GM21723 (cell line): ENCODE data around the gene WWOX.
"Not testable (repeated sequence)": the region's sequence is repeated elsewhere in the genome, so short reads cannot be mapped to it uniquely, and the experiment has no call there.

Experiments
- ATAC-seq: cut with Tn5 transposase; IDR thresholded peaks from one replicate; pipeline ENCODE4 v1.9.1; 2021; ENCODE audit warnings: mild to moderate bottlenecking, moderate library complexity; ENCODE audit not compliant: unreplicated experiment

The WWOX gene

DNA sequence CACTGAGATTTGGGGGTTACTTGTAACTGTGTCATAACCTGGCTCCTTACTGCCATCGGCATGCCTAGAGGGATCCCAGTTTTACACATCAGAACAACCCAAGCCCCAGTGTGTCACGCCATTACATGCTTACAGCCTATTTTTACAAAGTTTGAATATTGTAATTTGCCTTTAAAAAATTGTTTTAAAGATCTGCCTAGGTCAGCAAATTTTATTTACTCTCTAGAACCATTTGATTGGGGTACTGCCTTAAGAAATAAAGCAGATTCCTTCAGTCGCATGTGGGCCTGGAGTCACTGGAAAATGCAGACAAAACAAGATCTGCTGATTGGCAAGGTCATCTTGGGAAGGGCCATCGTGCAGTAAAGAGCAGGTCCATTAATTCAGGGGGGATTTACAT lies 566.9 kb downstream of the WWOX start:
- no peak for ATAC-seq

DNA sequence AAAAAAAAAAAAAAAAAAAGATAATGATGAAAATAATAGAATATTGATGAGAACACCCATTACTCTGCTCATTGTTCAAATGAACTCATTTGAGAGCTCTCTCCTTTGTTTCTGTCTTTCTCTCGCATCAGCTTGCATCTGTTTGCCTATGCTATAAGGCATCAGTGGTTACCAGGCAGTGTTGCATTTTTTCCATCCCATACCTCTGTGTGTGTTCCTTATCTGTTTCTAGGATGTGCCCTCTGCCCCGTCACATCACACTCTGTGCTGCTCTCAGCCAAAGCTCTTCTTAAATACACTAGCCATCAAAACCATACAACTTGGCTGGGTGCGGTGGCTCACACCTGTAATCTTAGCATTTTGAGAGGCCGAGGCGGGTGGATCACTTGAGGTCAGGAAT lies 568.2 kb downstream of the WWOX start:
- ATAC-seq, result no peak

DNA sequence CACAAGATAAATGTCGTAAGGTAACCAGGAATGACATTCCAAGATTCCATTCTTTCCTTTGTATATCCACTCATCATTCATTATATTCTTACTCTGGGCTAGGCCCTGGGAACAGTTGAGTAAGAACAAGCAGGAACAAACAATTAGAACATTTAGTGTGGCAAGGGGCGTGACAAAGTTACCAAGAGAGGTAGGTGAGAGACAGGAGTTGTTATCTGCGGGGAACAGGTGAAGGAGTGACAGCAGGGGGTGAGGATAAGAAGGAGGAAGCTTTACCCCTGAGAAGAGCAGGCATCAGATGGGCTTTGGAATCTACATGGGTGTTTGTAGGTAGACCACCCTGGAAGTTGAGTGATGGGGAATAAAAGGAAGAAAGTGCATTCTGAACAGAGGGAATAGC lies 568.9 kb downstream of the WWOX start:
- no peak for ATAC-seq

DNA sequence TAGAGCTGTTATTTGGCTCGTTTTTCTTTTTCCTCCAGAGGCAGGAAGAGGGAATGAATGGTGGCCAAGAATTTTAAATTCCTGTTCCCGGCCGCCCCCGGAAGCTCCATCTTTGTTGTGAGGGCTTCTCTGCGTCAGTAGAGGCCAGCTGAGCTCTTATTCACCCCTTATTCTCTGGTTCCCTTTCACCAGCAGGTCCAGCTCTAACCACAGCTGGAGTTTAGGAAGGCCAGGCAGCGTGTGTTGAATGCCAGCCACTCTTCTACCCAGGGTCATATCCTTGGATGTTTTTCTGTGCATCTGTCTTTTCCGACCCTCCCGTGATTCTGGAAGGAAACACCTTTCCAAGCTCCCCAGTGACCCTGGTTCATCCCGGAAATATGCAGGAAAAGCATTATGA lies 570.5 kb downstream of the WWOX start:
- ATAC-seq, result no peak

DNA sequence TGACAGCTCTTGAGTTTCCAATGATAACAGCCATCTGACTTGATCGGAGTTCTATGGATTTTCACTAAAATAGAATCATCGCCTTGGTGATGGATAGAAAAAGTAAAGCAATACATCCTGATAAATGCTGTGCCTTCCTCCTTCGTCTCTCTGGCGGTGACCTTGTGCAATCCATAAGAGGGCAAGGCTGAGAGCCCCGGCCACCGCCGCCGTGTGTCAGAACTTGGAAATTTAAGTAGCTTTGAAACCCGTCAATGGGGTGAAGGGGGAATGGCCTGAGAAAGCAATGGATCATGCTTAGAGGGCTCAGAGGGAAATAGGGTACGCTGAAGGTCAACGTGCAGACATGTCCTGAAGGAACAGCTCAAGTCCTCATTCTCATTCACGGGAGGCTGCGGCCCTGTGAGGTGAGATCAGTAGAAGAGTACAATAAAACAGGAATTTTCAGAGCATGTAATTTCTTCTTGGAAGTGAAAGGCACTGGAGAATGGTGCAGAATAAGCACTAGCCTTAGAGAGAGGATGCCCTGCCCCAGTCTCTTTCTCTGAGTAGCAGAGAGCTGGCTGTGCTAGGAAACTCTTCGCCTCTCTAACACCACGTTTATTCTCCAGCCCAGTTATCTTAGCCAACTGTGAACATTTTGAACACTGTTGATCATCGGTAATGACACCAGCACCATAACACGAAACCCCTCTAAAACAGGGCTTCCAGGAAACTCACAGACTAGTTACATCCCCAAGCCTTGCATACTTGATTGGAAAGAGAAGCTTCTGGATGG lies 573.5 kb downstream of the WWOX start:
- ATAC-seq, result no peak

DNA sequence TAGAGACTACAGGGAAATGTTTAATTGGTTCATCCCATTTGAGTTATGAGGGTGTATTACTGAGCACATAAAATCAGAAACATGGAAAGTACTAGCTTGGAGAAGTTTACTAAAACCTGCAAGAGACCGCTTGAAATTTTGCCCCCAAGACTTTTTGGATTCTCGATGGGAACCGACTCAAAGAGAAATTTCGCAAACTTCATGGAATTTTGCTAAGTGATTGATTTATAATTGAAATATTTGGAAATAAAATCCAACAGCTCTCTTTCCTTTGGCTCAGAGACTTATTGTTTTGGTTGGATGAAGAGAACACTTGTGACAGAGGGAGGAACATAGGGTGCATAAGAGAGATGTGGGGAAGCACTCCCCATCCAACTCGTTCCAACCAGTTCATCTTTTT lies 574.4 kb downstream of the WWOX start:
- ATAC-seq, result no peak

DNA sequence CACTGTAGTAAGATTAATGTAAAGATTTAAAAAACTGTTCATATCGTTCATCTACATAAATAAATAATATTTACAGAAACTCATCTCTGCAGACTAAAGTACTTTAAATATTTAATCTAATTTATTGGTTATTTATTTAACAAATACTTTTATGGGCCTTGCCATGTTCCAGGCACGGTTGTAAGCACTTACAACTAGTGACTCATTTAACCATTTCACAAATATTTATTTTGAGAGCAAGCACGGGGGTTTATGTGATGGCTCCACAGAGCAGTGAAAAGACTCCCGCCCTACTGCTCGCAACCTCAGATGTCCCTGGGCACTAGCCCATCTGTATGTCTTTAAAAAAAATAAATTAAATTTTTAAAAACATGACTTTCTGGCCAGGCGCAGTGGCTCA lies 575.9 kb downstream of the WWOX start:
- ATAC-seq, result no peak

DNA sequence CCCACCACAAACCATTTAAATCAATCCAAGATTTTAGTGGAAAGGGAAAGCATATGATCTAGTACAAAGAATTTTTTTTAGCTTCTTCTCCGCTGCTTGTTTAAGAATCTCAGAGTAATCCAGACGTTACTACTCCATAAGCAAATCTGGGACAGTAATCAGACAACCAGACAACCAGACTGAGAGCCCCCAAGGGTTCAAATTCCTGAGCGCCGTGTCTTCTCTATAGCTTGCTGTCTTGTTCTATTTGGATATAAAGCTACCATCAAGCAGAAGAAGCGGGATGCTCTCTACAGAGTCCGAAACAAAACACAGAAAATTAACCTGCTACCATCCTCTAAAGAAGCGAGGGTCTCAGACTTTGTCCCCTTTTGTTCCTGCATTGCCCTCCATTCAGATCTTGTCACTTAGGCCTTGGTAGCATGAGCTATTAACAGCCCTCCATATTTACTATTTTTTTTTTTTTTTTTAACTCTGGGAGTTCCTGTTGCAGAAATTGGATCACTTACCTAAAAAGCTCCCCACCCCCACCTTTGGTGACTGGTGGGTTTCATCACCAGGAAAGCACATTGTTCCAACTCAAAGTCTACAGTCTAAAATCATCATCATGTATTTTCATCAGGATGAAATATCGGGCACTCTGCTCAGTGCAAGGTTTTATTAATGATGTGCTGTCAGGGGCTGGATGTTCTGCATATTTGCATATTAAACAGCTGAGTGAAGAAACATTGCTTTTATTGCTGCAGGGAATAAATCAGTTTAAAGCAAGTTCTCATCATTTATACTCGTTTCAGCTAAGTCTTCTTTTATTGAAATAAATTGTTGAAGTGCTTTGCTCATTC lies 576.7 kb downstream of the WWOX start:
- no peak for ATAC-seq

DNA sequence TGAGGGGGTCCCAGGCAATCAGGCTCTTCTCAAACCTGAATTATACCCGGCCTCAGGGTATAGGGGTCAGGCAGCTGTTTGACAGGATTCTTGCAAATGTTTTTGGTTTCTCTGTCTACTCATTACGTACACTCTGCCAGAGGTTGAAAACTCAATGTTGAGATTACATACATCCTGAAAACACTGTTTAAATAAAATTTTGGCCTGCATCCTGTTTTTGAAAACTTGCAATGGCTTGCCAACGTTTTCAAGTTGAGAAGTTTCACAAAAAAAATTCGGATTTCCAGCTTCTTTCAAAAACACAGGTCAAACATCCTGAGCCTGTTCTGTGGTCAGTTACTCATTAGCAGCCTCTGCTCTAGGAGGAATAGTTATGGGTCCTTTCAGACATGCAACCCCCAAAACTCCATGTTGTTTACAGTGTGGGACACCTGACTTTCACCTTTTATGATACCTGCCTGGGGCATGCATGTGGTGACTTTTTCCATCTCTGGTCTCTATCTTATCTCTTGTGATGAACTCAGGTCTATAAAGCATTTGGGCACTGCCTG lies 577.8 kb downstream of the WWOX start:
- ATAC-seq, result no peak

DNA sequence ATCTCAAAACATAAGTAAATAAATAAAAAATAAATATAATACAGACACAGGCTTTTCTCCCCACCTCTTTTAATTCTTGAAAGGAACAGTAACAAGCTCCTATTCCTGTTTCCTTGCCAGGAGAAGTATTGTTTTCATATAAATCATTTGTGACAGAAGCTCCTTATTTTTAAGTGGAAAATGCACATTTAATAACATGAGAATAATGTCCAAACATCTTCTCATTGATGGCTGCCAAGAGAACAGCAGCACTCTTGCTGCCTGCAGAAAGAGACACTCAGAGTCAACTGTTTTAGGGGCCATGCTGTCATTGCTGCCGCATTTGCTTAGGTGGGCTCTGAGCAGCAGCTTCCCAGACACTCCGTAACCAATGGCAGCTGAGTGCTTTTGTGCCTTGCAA lies 580.1 kb downstream of the WWOX start:
- no peak for ATAC-seq

DNA sequence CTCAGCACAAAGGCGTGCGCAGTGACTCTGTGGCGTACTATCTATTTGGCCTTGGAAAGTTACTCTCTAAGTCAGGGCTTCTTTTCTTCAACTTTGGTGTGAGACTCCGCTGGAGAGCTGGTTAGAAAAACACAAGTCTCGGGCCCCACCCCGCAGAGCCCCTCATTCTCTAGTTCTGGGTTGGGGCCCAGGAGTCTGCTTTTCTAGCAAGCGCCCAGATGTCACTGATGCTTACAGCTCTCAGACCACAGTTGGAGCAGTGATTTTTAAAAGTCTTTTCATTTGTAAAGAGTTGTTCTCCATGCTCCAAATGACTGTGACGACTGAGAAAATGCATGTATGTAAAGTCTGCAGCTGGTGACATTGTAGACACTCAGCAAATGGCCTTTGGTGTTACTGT lies 582.3 kb downstream of the WWOX start:
- ATAC-seq, result no peak

DNA sequence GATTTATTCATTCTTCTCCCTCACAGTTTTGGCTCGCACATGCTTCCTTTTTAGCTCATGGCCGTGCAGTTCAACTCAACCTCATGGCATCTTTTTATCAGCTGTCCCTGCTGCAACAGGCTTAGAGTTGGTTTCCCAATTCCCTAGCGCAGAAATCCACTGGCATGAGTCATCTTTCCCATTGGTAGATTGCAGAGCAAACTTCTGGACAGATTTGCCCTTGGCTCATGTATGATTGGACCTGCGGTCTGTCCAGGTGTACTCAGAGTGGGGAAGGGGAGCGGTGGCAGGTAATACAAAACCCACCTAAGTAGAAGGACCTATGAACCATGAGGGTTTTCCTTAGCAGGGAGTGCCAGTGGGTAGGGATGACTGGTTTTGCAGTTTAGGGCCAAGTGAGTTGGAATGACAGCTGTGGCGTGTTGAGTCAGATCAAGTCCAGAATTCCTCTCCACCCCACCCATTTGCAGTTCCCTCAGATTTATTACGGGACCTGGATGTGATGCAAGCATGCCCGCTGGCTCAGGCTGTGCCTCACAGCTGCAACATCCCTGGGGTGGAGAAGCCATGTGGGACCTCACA lies 584.7 kb downstream of the WWOX start:
- no peak for ATAC-seq

DNA sequence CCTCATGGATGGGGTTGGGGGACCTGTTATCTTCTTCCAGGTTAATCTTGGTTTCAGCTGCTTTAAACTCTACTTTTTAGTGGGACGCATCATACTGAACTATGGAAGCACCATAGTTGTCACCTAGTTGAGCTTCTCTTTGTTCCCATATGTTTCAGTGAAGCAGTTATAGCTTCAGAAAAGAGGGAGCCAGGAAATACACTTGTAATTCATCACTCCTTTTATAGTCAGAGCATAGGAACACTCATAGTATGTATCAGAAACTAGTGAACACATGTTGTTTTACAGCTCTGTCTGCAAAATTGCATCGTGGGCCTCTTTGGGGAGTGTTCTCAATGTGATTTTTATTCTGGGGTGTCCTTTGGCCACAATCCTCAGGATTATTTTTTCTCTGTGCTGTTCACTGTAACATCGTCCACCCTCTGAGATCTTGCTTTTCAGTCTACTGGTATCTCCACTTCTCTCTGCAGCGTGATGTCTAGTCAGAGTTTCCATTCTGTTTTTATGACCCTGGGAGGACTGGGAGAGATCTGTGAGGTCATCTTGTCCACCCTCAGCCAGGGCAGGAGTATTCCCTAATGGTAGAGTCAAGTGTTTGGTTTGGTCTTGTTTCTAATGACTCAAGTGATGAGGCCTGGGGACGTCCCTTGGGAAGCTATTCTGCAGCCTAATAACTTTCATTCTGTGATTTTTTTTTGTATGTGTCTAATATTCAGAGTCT lies 585.4 kb downstream of the WWOX start:
- no peak for ATAC-seq

DNA sequence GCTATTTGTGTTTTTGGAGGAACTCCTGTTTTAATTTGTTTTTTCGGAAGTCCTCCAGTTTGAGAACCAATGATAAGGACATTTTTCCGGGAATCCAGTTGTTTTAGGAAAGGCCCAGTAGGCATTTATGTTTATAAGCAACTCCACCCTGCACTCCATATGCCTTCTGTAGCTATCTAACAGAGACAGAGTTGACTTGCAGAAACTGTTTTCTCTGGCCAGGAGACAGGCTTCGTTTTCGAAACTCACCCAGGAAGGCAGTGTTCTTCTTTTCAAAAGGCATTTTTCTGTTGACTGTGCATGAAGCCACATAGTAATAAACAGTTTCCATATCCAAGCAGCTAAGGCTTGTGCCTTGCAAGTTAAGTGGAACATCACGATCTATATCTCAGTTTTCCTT lies 587.1 kb downstream of the WWOX start:
- no peak for ATAC-seq

DNA sequence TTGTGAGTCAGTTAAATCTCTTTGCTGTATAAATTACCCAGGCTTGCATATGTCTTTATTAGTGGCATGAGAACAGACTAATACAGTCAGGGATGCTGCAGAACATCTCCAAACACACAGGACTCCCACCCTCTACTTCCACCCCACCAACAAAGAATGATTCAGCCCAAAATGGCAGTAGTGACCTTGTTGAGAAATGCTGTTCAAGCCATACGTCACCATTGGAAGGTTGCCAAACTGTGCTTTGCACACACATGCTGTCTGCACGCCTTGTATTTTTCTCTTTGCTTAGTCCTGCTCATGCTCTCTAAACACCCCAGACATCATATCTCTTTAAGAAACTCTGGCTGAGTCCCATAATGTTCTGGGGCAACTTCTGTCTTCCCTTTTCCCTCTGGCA lies 589.6 kb downstream of the WWOX start:
- no peak for ATAC-seq

DNA sequence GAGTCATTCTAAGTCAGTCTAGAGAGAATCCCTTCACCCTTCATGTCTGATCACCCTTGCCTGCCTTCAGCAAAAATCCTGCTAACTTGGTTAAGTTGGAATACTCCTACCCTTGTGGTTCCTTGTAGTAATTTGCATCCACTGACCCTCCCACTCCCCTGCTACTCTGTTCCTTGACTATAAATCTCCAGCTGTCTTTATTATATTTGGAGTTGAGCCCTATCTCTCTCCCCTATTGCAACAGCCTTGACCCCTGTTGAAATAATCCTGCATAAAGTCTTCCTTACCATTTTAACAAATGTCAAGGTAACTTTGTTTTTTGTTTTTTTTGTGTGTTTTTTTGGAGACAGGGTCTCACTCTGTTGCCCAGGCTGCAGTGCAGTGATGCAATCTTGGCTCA lies 590.1 kb downstream of the WWOX start:
- no peak for ATAC-seq

DNA sequence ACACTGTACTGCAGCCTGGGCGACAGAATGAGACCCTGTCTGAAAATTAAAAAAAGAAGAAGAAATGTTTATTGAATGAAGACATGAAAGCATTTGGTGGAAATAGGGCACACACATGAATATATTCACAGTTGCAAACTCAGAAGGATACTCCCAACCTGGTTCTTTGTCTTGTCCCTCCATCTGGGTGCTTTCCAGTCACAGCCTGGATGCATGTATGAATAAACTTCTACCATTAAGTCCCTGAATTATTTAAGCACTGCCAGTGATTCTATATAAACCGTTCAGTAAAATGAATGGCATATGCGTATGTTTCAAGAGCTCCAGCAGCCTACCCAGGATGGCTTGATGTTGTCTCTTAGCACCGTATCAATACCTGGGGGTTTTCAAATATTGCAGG lies 591.1 kb downstream of the WWOX start:
- no peak for ATAC-seq

DNA sequence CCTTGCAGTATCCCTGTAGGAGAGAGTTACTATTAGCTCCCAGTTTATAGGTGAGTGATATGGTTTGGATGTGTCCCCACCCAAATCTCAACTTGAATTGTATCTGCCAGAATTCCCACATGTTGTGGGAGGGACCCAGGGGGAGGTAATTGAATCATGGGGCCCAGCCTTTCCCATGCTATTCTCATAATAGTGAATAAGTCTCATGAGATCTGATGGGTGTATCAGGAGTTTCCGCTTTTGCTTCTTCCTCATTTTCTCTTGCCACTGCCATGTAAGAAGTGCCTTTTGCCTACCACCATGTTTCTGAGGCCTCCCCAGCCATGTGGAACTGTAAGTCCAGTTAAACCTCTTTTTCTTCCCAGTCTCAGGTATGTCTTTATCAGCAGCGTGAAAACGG lies 592.3 kb downstream of the WWOX start:
- not testable (repeated sequence) for ATAC-seq

DNA sequence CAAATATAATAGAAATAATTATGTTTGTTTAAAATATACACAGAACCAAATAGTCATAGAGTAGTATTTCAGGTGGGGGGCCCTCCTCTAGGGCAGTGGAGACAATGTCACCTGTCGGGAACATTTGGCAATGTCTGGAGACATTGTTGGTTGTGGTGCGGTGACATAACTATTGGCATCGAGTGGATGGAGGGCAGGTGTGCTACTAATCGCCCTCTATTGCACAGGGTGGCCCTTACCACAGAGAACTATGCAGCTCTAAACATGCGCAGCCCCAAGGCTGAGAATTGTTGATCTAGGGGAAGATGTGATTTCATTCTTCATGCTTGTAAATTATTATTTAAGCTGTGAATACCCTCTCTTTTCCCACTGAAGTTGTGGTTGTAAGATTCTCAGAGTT lies 594.0 kb downstream of the WWOX start:
- no peak for ATAC-seq

DNA sequence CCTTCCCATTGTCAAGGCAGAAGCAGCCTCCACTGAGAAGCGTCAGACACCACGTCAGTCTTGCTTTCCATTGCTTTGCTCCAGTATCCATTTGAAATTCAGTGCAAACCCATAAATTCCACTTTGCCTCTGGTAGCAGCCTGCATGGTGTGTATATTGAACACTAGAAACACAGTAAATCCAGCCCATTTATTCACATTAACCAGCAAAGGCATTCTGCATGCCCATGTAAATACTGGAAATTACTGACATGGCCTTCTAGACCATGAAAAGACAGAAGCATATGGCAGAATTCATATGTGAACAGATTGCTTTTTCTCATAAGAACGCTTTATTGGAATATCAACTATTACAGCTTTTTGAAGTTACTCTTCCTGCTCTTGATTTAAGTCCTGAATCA lies 595.0 kb downstream of the WWOX start:
- no peak for ATAC-seq

DNA sequence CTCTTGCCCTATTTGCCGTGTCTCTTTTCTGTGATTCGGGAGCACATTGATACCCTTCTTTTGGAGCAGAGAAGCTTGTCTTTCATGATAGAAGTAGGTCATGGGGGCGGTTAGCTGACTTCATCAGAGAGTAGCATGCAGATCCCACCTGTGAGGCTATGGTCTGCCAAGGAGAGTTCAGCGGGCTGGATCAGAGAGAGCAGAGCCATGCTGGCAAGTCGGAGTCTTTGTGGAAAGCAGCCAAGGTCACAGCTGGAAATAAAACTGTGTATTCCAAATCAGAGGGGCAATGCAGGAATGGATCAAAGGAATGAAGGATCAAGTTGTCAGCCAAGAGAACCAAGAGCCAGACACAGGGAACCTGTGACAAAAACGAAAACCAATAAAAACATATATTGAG lies 595.9 kb downstream of the WWOX start:
- no peak for ATAC-seq
